Suprapubic skin (tissue), 4 donors: ENCODE measurements around the gene TSPYL4. TPM values are rescaled to one million over a fixed set of nuclear protein-coding genes. Genes with fewer than 3 reads are reported as not detected.
"Not testable (repeated sequence)": the region's sequence is repeated elsewhere in the genome, so short reads cannot be mapped to it uniquely, and the experiment has no call there.

Source experiments
- DNase-seq, 2 donors: peaks; one replicate each; pipeline ENCODE4 v3.0.0-alpha.2; 2019; ENCODE audit warnings: low spot score in 2 of 2
- H3K27ac ChIP-seq: fragments of 200-600 bp; sonication (generic); one replicate; pipeline ENCODE4 v1.5.1; 2019
- H3K27me3 ChIP-seq: fragments of 200-600 bp; sonication (generic); one replicate; pipeline ENCODE4 v1.5.1; 2019
- H3K36me3 ChIP-seq: fragments of 200-600 bp; sonication (generic); one replicate; pipeline ENCODE4 v1.5.1; 2019
- H3K4me1 ChIP-seq: fragments of 200-600 bp; sonication (generic); one replicate; pipeline ENCODE4 v1.5.1; 2019
- H3K4me3 ChIP-seq: fragments of 200-600 bp; sonication (generic); one replicate; pipeline ENCODE4 v1.5.1; 2019; ENCODE audit warnings: mild to moderate bottlenecking
- H3K9me3 ChIP-seq: fragments of 200-600 bp; sonication (generic); one replicate; pipeline ENCODE4 v1.5.1; 2019
- CTCF ChIP-seq, 2 donors: fragments of 200-600 bp in 1 of 2; fragments of 450-650 bp in 1 of 2; sonication (generic) in 1 of 2; IDR thresholded peaks; one replicate each; pipeline ENCODE4 v1.5.1; 2016 to 2019; ENCODE audit warnings: antibody characterized with exemption in 2 of 2, mild to moderate bottlenecking in 1 of 2, moderate library complexity in 1 of 2
- EP300 ChIP-seq: sonication (generic); formaldehyde crosslinking; IDR thresholded peaks from one replicate; pipeline ENCODE4 v1.6.1; 2017; ENCODE audit warnings: antibody characterized with exemption
- POLR2A ChIP-seq, 2 donors: fragments of 450-650 bp; IDR thresholded peaks; one replicate each; pipeline ENCODE4 v1.6.1; 2017; ENCODE audit warnings: antibody characterized with exemption in 2 of 2, mild to moderate bottlenecking in 2 of 2, moderate library complexity in 2 of 2
- POLR2AphosphoS5 ChIP-seq, 3 donors: sonication (generic); formaldehyde crosslinking; IDR thresholded peaks; one replicate each; pipeline ENCODE4 v1.6.1; 2017; ENCODE audit warnings: antibody characterized with exemption in 3 of 3
- WGBS: methylation state at CpG from one replicate; pipeline ENCODE4 v1.1.5; 2018; 5-methylcytosine and 5-hydroxymethylcytosine counted together
- total RNA-seq, 4 donors: library from RNA; depleted of rRNA; stranded (reverse); fragments of >200 nt; gene quantifications; one replicate each; pipeline ENCODE4 v1.1.0, GENCODE V29; 2016

The TSPYL4 gene
- total RNA-seq, 4 donors from 2014 or later: 11.2 to 21.8 (median 16.7) TPM

- DNase-seq: no peak
- TF ChIP-seq CTCF (IDR thresholded peaks at IDR 0.05): no peak
- TF ChIP-seq POLR2A (IDR thresholded peaks at IDR 0.05): no peak
- TF ChIP-seq POLR2AphosphoS5 (IDR thresholded peaks at IDR 0.05): no peak
- TF ChIP-seq EP300: no peak
- no peaks in the 10 kb centered on the region for H3K9me3 ChIP-seq
- no peak overlapping the region for H3K27ac ChIP-seq
- H3K36me3 ChIP-seq: no peaks in the 10 kb centered on the region
- H3K4me1 ChIP-seq: no peaks in the 10 kb centered on the region
- H3K27me3 ChIP-seq: no peaks in the 10 kb centered on the region
- WGBS: 67% methylated on average over 1 of the region's 1 CpG
- no peak overlapping the region for H3K4me3 ChIP-seq
Observed at GRCh38 chr6:116286773-116287358, 33.0 kb upstream of the TSPYL4 start.

- WGBS: 94% methylated on average over 4 of the region's 4 CpGs
- H3K27me3 ChIP-seq, H3K4me3 ChIP-seq, H3K36me3 ChIP-seq, DNase-seq, H3K27ac ChIP-seq, H3K9me3 ChIP-seq, H3K4me1 ChIP-seq: not testable (repeated sequence)
Observed at GRCh38 chr6:116284984-116285383, 31.1 kb upstream of the TSPYL4 start.

DNA sequence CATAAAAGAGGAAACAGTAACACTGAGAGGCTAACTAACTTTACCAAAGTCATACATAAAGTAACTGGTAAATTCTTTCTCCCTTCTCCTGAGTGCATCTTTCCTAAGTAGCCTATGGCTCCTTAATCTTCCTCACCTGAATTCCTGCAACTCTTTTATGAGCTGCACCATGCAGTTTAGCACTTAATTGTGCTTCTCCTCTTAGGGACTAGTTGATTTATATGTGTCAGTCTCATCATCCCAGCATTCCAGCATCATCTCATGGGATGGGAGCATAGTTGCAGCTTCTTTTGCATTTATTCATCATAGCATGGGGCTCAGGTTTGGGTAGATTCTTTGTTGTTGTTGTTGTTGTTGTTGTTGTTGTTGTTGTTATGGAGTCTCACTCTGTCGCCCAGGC, 29.3 kb upstream of the TSPYL4 start:
- DNase-seq: no peak
- TF ChIP-seq EP300 (no peak), CTCF (IDR thresholded peaks at IDR 0.05) (no peak), POLR2A (IDR thresholded peaks at IDR 0.05) (no peak), POLR2AphosphoS5 (IDR thresholded peaks at IDR 0.05) (no peak)
- Histone ChIP-seq H3K4me3 (no peak overlapping the region), H3K36me3 (no peaks in the 10 kb centered on the region), H3K27me3 (no peaks in the 10 kb centered on the region), H3K9me3 (no peaks in the 10 kb centered on the region), H3K4me1 (peaks cover 17% of the 10 kb centered on the region), H3K27ac (no peak overlapping the region)
- WGBS: 40% methylated on average over 1 of the region's 1 CpG

GRCh38 chr6:116282698-116283097, 28.8 kb upstream of the TSPYL4 start:
- Histone ChIP-seq H3K4me3 (no peak overlapping the region), H3K9me3 (no peaks in the 10 kb centered on the region), H3K27ac (no peak overlapping the region), H3K27me3 (no peaks in the 10 kb centered on the region), H3K36me3 (no peaks in the 10 kb centered on the region), H3K4me1 (peaks cover 22% of the 10 kb centered on the region)
- no peak for TF ChIP-seq POLR2A (IDR thresholded peaks at IDR 0.05)
- no peak for TF ChIP-seq CTCF (IDR thresholded peaks at IDR 0.05)
- no peak for TF ChIP-seq POLR2AphosphoS5 (IDR thresholded peaks at IDR 0.05)
- no peak for TF ChIP-seq EP300
- 87% methylated on average over 2 of the region's 2 CpGs for WGBS
- no peak for DNase-seq

GRCh38 chr6:116280933-116281316, 27.1 kb upstream of the TSPYL4 start:
- Histone ChIP-seq H3K4me1 (peaks cover 40% of the 10 kb centered on the region), H3K9me3 (no peaks in the 10 kb centered on the region), H3K36me3 (peaks cover 2% of the 10 kb centered on the region), H3K27ac (no peak overlapping the region), H3K27me3 (no peaks in the 10 kb centered on the region), H3K4me3 (no peak overlapping the region)
- no peak for DNase-seq
- 85% methylated on average over 5 of the region's 5 CpGs for WGBS
- TF ChIP-seq CTCF (IDR thresholded peaks at IDR 0.05): no peak
- no peak for TF ChIP-seq POLR2AphosphoS5 (IDR thresholded peaks at IDR 0.05)
- TF ChIP-seq EP300: no peak
- TF ChIP-seq POLR2A (IDR thresholded peaks at IDR 0.05): no peak
